Esophagus squamous epithelium (tissue), 5 donors: ENCODE data around the gene KRT84. TPM values are rescaled to one million over a fixed set of nuclear protein-coding genes. Genes with fewer than 3 reads are reported as not detected.
A peak's percentile ranks its signal among the peaks of the same experiment; 100 is the strongest.

Source experiments
- DNase-seq: peaks from one replicate; lab custom pipeline; 2025; lab: John Stamatoyannopoulos, UW
- H3K27ac ChIP-seq, 4 donors: fragments of 200-600 bp; sonication (generic); one replicate each; pipeline ENCODE4 v1.5.1; 2016 to 2019; ENCODE audit warnings: mild to moderate bottlenecking in 1 of 4
- H3K27me3 ChIP-seq, 4 donors: fragments of 200-600 bp; sonication (generic); 1 replicate in 3 of 4; 2 replicates in 1 of 4; pipeline versions ENCODE4 v1.5.1 to v1.6.0; 2017 to 2021; ENCODE audit warnings: antibody characterized with exemption in 1 of 4
- H3K36me3 ChIP-seq, 3 donors: fragments of 200-600 bp; sonication (generic); one replicate each; pipeline ENCODE4 v1.5.1; 2016 to 2019
- H3K4me1 ChIP-seq, 3 donors: fragments of 200-600 bp; sonication (generic); one replicate each; pipeline ENCODE4 v1.5.1; 2017 to 2019
- H3K4me3 ChIP-seq, 4 donors: fragments of 200-600 bp; sonication (generic); 1 replicate in 3 of 4; 2 replicates in 1 of 4; pipeline ENCODE4 v1.5.1; 2016 to 2019; ENCODE audit warnings: mild to moderate bottlenecking in 2 of 4, moderate library complexity in 1 of 4
- H3K9me3 ChIP-seq, 3 donors: fragments of 200-600 bp; sonication (generic); one replicate each; pipeline ENCODE4 v1.5.1; 2016 to 2019
- CTCF ChIP-seq, 6 experiments: fragments of 450-650 bp in 4 of 6; fragments of 200-600 bp in 2 of 6; sonication (generic) in 2 of 6; IDR thresholded peaks; one replicate each; pipeline ENCODE4 v1.5.1; 2016 to 2019; ENCODE audit warnings: antibody characterized with exemption in 6 of 6, mild to moderate bottlenecking in 4 of 6, moderate library complexity in 4 of 6
- POLR2A ChIP-seq, 4 donors: fragments of 450-650 bp; IDR thresholded peaks; one replicate each; pipeline ENCODE4 v1.6.1; 2017; ENCODE audit warnings: antibody characterized with exemption in 4 of 4, mild to moderate bottlenecking in 4 of 4, moderate library complexity in 3 of 4
- WGBS, 2 donors: methylation state at CpG; one replicate each; pipeline ENCODE4 v1.1.5; 2018; 5-methylcytosine and 5-hydroxymethylcytosine counted together
- intact Hi-C: fragments of 100-400 bp; cut with DNase I; formaldehyde crosslinking; loops from one replicate; pipeline ENCODE4 v1.15.0; 2022
- total RNA-seq, 4 donors: library from RNA; depleted of rRNA; stranded (reverse); fragments of >200 nt; gene quantifications; one replicate each; pipeline ENCODE4 v1.1.0, GENCODE V29; 2016
- donor health status: DM: yes; HTN: yes; CAD: no.

Gene KRT84
- total RNA-seq, 4 donors from 2014 or later = 0.30 TPM; not detected in 3

- H3K27ac ChIP-seq = no peak overlapping the region
- no peak for DNase-seq
- H3K27me3 ChIP-seq = peaks cover 0 to 12% (median 0%) of the 10 kb centered on the region in 4 donors
- no peaks in the 10 kb centered on the region for H3K36me3 ChIP-seq
- intact Hi-C loops = loop anchor here (10.0 kb wide), 1 partner anchor 195 kb away; the partner anchor contains the start of gene KRT74
- TF ChIP-seq CTCF (IDR thresholded peaks at IDR 0.05) = peak in 5 of 6 experiments; percentile 46 to 81 (median 60)
- TF ChIP-seq POLR2A (IDR thresholded peaks at IDR 0.05) = no peak
- no peak overlapping the region for H3K4me3 ChIP-seq
- no peaks in the 10 kb centered on the region for H3K4me1 ChIP-seq
- H3K9me3 ChIP-seq = no peaks in the 10 kb centered on the region
- 38 to 42% methylated on average over 6 to 7 of the region's 15 CpGs for WGBS, 2 donors
Measured at GRCh38 chr12:52380271-52380694, 5.2 kb downstream of the KRT84 start.

GRCh38 chr12:52379536-52379935, 5.9 kb downstream of the KRT84 start:
- intact Hi-C loops = loop anchor here (10.0 kb wide), 1 partner anchor 135 kb away; no protein-coding TSS in a partner anchor
- 76 to 100% methylated on average over 3 of the region's 6 CpGs for WGBS, 2 donors
- H3K4me1 ChIP-seq = no peaks in the 10 kb centered on the region
- peaks cover 0 to 12% (median 0%) of the 10 kb centered on the region in 4 donors for H3K27me3 ChIP-seq
- DNase-seq = no peak
- no peaks in the 10 kb centered on the region for H3K9me3 ChIP-seq
- no peak overlapping the region for H3K27ac ChIP-seq
- TF ChIP-seq POLR2A (IDR thresholded peaks at IDR 0.05) = no peak
- no peak for TF ChIP-seq CTCF (IDR thresholded peaks at IDR 0.05)
- H3K4me3 ChIP-seq = no peak overlapping the region
- no peaks in the 10 kb centered on the region for H3K36me3 ChIP-seq

- 73 to 82% methylated on average over 2 to 9 of the region's 19 CpGs for WGBS, 2 donors
- Histone ChIP-seq H3K4me3 (no peak overlapping the region), H3K9me3 (no peaks in the 10 kb centered on the region), H3K27me3 (peaks cover 0 to 12% (median 0%) of the 10 kb centered on the region in 4 donors), H3K36me3 (no peaks in the 10 kb centered on the region), H3K27ac (no peak overlapping the region), H3K4me1 (no peaks in the 10 kb centered on the region)
- intact Hi-C loops = loop anchor here (10.0 kb wide), 1 partner anchor 137 kb away; no protein-coding TSS in a partner anchor
- DNase-seq = no peak
- TF ChIP-seq CTCF (IDR thresholded peaks at IDR 0.05) (no peak), POLR2A (IDR thresholded peaks at IDR 0.05) (no peak)
Measured at GRCh38 chr12:52378091-52378490, 7.4 kb downstream of the KRT84 start.

DNA sequence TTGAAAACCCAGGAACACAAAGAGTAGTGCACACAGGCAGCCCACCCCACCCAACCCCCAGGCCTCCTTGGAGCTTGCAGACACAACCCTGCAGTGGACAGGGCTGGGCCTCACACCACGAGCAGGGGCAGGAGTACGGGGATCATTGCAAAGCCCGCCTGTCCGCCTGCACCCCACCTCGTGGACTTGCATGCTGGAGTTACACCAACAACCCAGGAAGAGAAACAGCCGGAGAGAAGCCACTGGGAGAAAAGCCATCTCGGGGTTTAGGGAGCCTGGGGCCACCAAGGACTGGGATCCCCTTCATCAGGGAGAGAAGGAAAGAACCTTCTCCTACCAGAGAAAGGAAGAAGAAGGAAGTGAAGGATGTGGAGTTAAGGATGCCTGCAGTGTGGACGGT, 8.2 kb downstream of the KRT84 start:
- H3K36me3 ChIP-seq = no peaks in the 10 kb centered on the region
- H3K9me3 ChIP-seq = no peaks in the 10 kb centered on the region
- no peak for TF ChIP-seq CTCF (IDR thresholded peaks at IDR 0.05)
- no peak for TF ChIP-seq POLR2A (IDR thresholded peaks at IDR 0.05)
- H3K27me3 ChIP-seq = peaks cover 0 to 12% (median 0%) of the 10 kb centered on the region in 4 donors
- intact Hi-C loops = loop anchor here (10.0 kb wide), 1 partner anchor 138 kb away; no protein-coding TSS in a partner anchor
- WGBS, 2 donors = 73 to 97% methylated on average over 2 to 3 of the region's 8 CpGs
- H3K27ac ChIP-seq = no peak overlapping the region
- DNase-seq = no peak
- H3K4me3 ChIP-seq = no peak overlapping the region
- peaks cover 0 to 7% (median under 1%) of the 10 kb centered on the region in 3 donors for H3K4me1 ChIP-seq

DNA sequence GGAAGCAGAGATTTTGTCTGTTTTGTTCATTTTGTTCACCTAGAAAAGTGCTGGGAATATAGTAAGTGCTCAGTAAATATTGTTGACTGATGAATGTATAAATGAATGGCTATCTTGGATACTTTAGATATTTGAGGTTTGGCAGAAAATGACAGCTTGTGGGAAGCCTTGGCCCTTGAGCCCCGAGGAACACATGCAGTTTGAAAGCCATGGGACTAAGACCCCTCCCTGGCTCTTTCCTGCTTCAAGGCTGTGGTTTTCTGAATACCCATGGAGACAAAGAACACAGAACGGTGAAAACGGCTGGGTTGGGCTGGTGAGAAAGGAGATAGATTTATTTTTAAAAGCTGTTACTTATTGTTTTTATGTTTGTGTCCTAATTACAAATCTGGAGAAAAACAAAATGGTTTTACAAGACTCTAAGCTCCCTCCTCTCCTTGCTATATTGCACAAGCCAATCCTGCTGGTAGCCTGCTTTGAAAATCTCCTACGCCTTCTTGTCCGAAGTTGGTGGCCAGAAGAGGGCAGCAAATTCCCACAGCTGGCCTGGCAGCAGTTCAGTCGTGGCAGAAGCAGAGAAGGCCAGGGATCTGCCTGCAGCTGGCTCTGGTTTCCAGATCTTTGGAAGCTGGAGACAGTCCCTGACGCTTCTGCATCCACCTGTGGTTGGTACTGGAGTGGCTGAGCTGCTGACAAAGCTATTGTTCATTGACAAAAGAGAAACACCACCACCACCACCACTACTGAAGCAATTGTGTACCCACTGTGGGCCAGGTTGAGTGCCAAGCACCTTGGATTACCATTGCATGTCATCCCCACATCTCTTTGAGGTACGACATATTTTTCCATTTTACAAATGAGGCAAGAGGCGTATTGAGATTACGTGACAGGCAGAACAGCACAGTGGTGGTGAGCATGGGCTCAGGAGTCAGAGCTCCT, 13.0 kb downstream of the KRT84 start:
- WGBS, 2 donors = 29 to 32% methylated on average over 10 of the region's 10 CpGs
- peaks cover 6 to 27% (median 20%) of the 10 kb centered on the region in 3 donors for H3K4me1 ChIP-seq
- H3K27ac ChIP-seq = peak overlapping the region; percentile 5 to 86 (median 72)
- TF ChIP-seq POLR2A (IDR thresholded peaks at IDR 0.05) (no peak), CTCF (IDR thresholded peaks at IDR 0.05) (peak; percentile 45 to 92 (median 84))
- intact Hi-C loops = loop anchor here (2.0 to 10.0 kb wide), 2 partner anchors 142 to 506 kb away; no protein-coding TSS in a partner anchor
- H3K36me3 ChIP-seq = no peaks in the 10 kb centered on the region
- H3K4me3 ChIP-seq = no peak overlapping the region
- H3K27me3 ChIP-seq = peaks cover 0 to 12% (median 0%) of the 10 kb centered on the region in 4 donors
- DNase-seq = no peak
- H3K9me3 ChIP-seq = no peaks in the 10 kb centered on the region
